Natural killer cell (primary cell): ENCODE results near the gene RGS6. TPM values are rescaled to one million over a fixed set of nuclear protein-coding genes. Genes with fewer than 3 reads are reported as not detected.

ENCODE experiments used
- ATAC-seq, 3 donors: fragments of 150-1000 bp in 2 of 3; fragments of 200-7000 bp in 1 of 3; cut with Tn5 transposase; 1 replicate in 1 of 3; 2 replicates in 2 of 3; pipeline ENCODE4 v1.10.0; 2021; ENCODE audit warnings: mild to moderate bottlenecking in 2 of 3, moderate library complexity in 2 of 3
- DNase-seq, 2 donors: peaks; one replicate each; pipeline versions ENCODE4 v3.0.0 to v3.0.0-alpha.2; 2013 to 2021; ENCODE audit warnings: mixed read lengths in 1 of 2
- H3K27ac ChIP-seq: one replicate; pipeline ENCODE4 v1.5.1; 2013; ENCODE audit warnings: mild to moderate bottlenecking, low read length
- H3K27me3 ChIP-seq: one replicate; pipeline ENCODE4 v1.6.1; 2013; ENCODE audit warnings: low read length; ENCODE audit not compliant: control insufficient read depth, insufficient read depth
- H3K36me3 ChIP-seq: one replicate; pipeline ENCODE4 v1.6.1; 2013; ENCODE audit warnings: low read length; ENCODE audit not compliant: control insufficient read depth, insufficient read depth
- H3K4me1 ChIP-seq: one replicate; pipeline ENCODE4 v1.6.1; 2013; ENCODE audit warnings: low read length; ENCODE audit not compliant: control insufficient read depth, insufficient read depth
- H3K4me3 ChIP-seq: one replicate; pipeline ENCODE4 v1.5.1; 2013; ENCODE audit warnings: low read length
- H3K9me3 ChIP-seq: one replicate; pipeline ENCODE4 v1.6.1; 2013; ENCODE audit warnings: low read length; ENCODE audit not compliant: control insufficient read depth, insufficient read depth
- H3K27ac Mint-ChIP-seq, 2 donors: one replicate each; pipeline ENCODE4 v1.8.0; 2022; ENCODE audit warnings: mild to moderate bottlenecking in 2 of 2, mixed read lengths in 2 of 2, moderate library complexity in 1 of 2
- H3K27me3 Mint-ChIP-seq, 2 donors: one replicate each; pipeline ENCODE4 v1.8.0; 2022; ENCODE audit warnings: low read depth in 2 of 2, mixed read lengths in 2 of 2
- H3K36me3 Mint-ChIP-seq: one replicate; pipeline ENCODE4 v1.8.0; 2022; ENCODE audit warnings: mixed read lengths
- H3K4me1 Mint-ChIP-seq, 2 donors: one replicate each; pipeline ENCODE4 v1.8.0; 2022; ENCODE audit warnings: mixed read lengths in 2 of 2
- H3K4me3 Mint-ChIP-seq: one replicate; pipeline ENCODE4 v1.8.0; 2022; ENCODE audit warnings: mild to moderate bottlenecking, moderate library complexity, mixed read lengths
- H3K9me3 Mint-ChIP-seq, 2 donors: one replicate each; pipeline ENCODE4 v1.8.0; 2022; ENCODE audit warnings: mixed read lengths in 2 of 2
- CTCF ChIP-seq: fragments of 200-600 bp; IDR thresholded peaks from one replicate; pipeline ENCODE4 v1.8.0; 2022; ENCODE audit warnings: antibody characterized with exemption
- WGBS: methylation state at CpG from one replicate; pipeline ENCODE4 v1.1.7; 2013; ENCODE audit warnings: missing lambda C conversion rate; ENCODE audit not compliant: insufficient coverage; 5-methylcytosine and 5-hydroxymethylcytosine counted together
- intact Hi-C: fragments of 100-400 bp; cut with micrococcal nuclease; formaldehyde crosslinking; loops from one replicate; pipeline ENCODE4 v1.14.2; 2022
- total RNA-seq, 4 donors: library from RNA; stranded (reverse); fragments of 120-200 nt in 1 of 4; gene quantifications; one replicate each; pipeline versions ENCODE4 v1.2.3 to v1.2.4, GENCODE V29; 2013 to 2022

The RGS6 gene
- total RNA-seq, 3 donors from 2014 or later (not counting 1 experiment from before 2014, with no cell fraction given), result 0.75 to 1.4 TPM; not detected in 1

- H3K4me1 ChIP-seq, result no peaks in the 10 kb centered on the region
- no peak for TF ChIP-seq CTCF
- Mint-ChIP-seq H3K9me3 (no peaks in the 10 kb centered on the region), H3K27me3 (peaks cover 8 to 32% of the 10 kb centered on the region in 2 donors), H3K4me3 (no peak overlapping the region), H3K4me1 (no peaks in the 10 kb centered on the region), H3K36me3 (no peaks in the 10 kb centered on the region), H3K27ac (no peak overlapping the region)
- H3K9me3 ChIP-seq, result no peaks in the 10 kb centered on the region
- no peak overlapping the region for H3K4me3 ChIP-seq
- peaks cover 11% of the 10 kb centered on the region for H3K27me3 ChIP-seq
- ATAC-seq, result no peak
- no peak for DNase-seq
- intact Hi-C loops, result no loop called here
- H3K36me3 ChIP-seq, result no peaks in the 10 kb centered on the region
- no peak overlapping the region for H3K27ac ChIP-seq
- 92% methylated on average over 1 of the region's 3 CpGs for WGBS
Measured at GRCh38 chr14:72053651-72054050, 121.4 kb downstream of the RGS6 start.

- Histone ChIP-seq H3K4me1 (no peaks in the 10 kb centered on the region), H3K9me3 (no peaks in the 10 kb centered on the region), H3K27ac (no peak overlapping the region), H3K27me3 (peaks cover 8% of the 10 kb centered on the region), H3K36me3 (no peaks in the 10 kb centered on the region), H3K4me3 (no peak overlapping the region)
- intact Hi-C loops, result no loop called here
- H3K9me3 Mint-ChIP-seq, result no peaks in the 10 kb centered on the region
- no peak for ATAC-seq
- 11% methylated on average over 4 of the region's 4 CpGs for WGBS
- no peak for DNase-seq
- H3K27me3 Mint-ChIP-seq, result peaks cover 8 to 20% of the 10 kb centered on the region in 2 donors
- TF ChIP-seq CTCF, result no peak
- H3K4me1 Mint-ChIP-seq, result no peaks in the 10 kb centered on the region
- no peak overlapping the region for H3K4me3 Mint-ChIP-seq
- H3K36me3 Mint-ChIP-seq, result no peaks in the 10 kb centered on the region
- no peak overlapping the region for H3K27ac Mint-ChIP-seq
Measured at GRCh38 chr14:72054911-72055310, 122.7 kb downstream of the RGS6 start.

GRCh38 chr14:72057701-72058285 is 125.6 kb downstream of the RGS6 start:
- H3K27ac ChIP-seq, result no peak overlapping the region
- Mint-ChIP-seq H3K36me3 (no peaks in the 10 kb centered on the region), H3K9me3 (no peaks in the 10 kb centered on the region), H3K27me3 (peaks cover 5 to 11% of the 10 kb centered on the region in 2 donors), H3K4me1 (no peaks in the 10 kb centered on the region), H3K4me3 (no peak overlapping the region), H3K27ac (no peak overlapping the region)
- TF ChIP-seq CTCF, result no peak
- intact Hi-C loops, result no loop called here
- ATAC-seq, result no peak
- H3K27me3 ChIP-seq, result no peaks in the 10 kb centered on the region
- no peaks in the 10 kb centered on the region for H3K9me3 ChIP-seq
- H3K36me3 ChIP-seq, result no peaks in the 10 kb centered on the region
- no peak for DNase-seq
- no peaks in the 10 kb centered on the region for H3K4me1 ChIP-seq
- WGBS, result 92% methylated on average over 4 of the region's 4 CpGs
- H3K4me3 ChIP-seq, result no peak overlapping the region

- H3K9me3 ChIP-seq, result no peaks in the 10 kb centered on the region
- Mint-ChIP-seq H3K4me1 (no peaks in the 10 kb centered on the region), H3K27ac (no peak overlapping the region), H3K27me3 (peaks cover 9 to 18% of the 10 kb centered on the region in 2 donors), H3K4me3 (no peak overlapping the region), H3K9me3 (no peaks in the 10 kb centered on the region), H3K36me3 (no peaks in the 10 kb centered on the region)
- no peak overlapping the region for H3K4me3 ChIP-seq
- DNase-seq (no peak), ATAC-seq (no peak)
- H3K36me3 ChIP-seq, result no peaks in the 10 kb centered on the region
- TF ChIP-seq CTCF, result no peak
- intact Hi-C loops, result no loop called here
- no peaks in the 10 kb centered on the region for H3K4me1 ChIP-seq
- H3K27ac ChIP-seq, result no peak overlapping the region
- 86% methylated on average over 1 of the region's 3 CpGs for WGBS
- H3K27me3 ChIP-seq, result no peaks in the 10 kb centered on the region
Measured at GRCh38 chr14:72060460-72060859, 128.2 kb downstream of the RGS6 start.
